Measurements from ENCODE around the gene ANXA1.

ANXA1 gene

DNA sequence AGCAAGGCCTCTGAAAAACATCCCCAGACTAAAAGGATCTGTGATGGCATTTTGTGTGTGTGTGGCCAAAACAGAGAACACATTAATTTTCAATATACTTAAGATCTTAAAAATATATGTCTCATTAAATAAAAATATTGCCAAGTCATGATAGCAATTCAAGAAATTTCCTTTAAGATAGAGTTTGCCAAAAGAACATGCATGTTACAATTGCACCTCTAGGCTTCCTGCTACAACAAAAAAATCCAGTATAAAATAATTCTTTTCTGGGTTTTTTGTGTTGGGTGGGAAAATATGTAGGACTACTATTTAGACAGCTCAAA lies 5.2 kb downstream of the ANXA1 start:
- Histone ChIP-seq H3K18ac (ENCODE audit: low read length) (no peak overlapping the region), H3K27ac (ENCODE audit: low read depth, low read length) (no peak overlapping the region), H3K23ac (ENCODE audit: low read length) (no peak overlapping the region), H3K4me2 (ENCODE audit: low read length) (no peak overlapping the region), H3K79me2 (ENCODE audit: control insufficient read depth, insufficient read depth, low read length, poor library complexity) (peaks cover 6% of the 10 kb centered on the region), H3K14ac (ENCODE audit: low read length) (no peak overlapping the region), H2BK5ac (ENCODE audit: low read depth, low read length, poor library complexity) (no peak overlapping the region), H4K91ac (ENCODE audit: low read depth, low read length) (no peak overlapping the region), H4K8ac (ENCODE audit: low read depth, low read length) (no peak overlapping the region), H4K12ac (ENCODE audit: low read depth, low read length) (no peak overlapping the region), H3K4ac (ENCODE audit: low read depth, low read length) (no peak overlapping the region), H3K4me1 (ENCODE audit: control insufficient read depth in 1 of 2, insufficient read depth in 2 of 2, low read length in 2 of 2) (peaks cover 0 to 5% of the 10 kb centered on the region in 2 experiments), H2AFZ (ENCODE audit: insufficient read depth, low read length, poor library complexity) (no peak overlapping the region), H2AK5ac (ENCODE audit: low read length) (no peak overlapping the region), H3K36me3 (ENCODE audit: control insufficient read depth in 1 of 2, insufficient read depth in 2 of 2, low read length in 2 of 2) (peaks cover 7 to 14% of the 10 kb centered on the region in 2 experiments), H3K27me3 (ENCODE audit: insufficient read depth, low read length) (no peaks in the 10 kb centered on the region), H3K4me3 (ENCODE audit: low read depth, low read length) (no peak overlapping the region), H3K9ac (ENCODE audit: low read length) (no peak overlapping the region), H3K9me3 (ENCODE audit: insufficient read depth, low read depth, low read length) (no peaks in the 10 kb centered on the region), H3K79me1 (ENCODE audit: low read length) (peaks cover 3% of the 10 kb centered on the region), H2BK120ac (ENCODE audit: insufficient read depth, low read length, poor library complexity) (no peak overlapping the region), H2BK12ac (ENCODE audit: low read length) (no peak overlapping the region)
- DNase-seq: no peak

DNA sequence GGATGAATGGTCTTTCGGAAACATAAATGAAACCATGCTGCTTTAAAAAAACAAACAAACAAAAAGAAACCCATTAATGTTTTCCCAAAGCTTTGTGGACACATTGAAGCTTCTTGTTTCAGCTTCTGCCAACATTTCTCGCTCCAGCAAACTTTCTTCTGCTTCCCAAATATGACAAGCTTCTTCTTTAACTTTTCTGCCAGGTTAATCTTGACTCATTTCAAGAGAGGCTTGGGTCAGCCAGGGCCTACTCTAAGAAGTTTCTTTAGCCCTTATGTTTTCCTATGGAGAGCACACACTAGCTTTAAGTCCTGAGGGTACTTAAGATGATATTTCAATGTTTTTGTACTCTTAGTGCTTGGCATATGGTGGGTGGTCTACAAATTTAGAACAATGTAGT lies 6.1 kb downstream of the ANXA1 start:
- Histone ChIP-seq H4K91ac (ENCODE audit: low read depth, low read length) (no peak overlapping the region), H3K36me3 (ENCODE audit: control insufficient read depth in 1 of 2, insufficient read depth in 2 of 2, low read length in 2 of 2) (peaks cover 7 to 17% of the 10 kb centered on the region in 2 experiments), H2BK5ac (ENCODE audit: low read depth, low read length, poor library complexity) (no peak overlapping the region), H3K79me1 (ENCODE audit: low read length) (peaks cover 3% of the 10 kb centered on the region), H3K4me1 (ENCODE audit: control insufficient read depth in 1 of 2, insufficient read depth in 2 of 2, low read length in 2 of 2) (peaks cover 0 to 5% of the 10 kb centered on the region in 2 experiments), H3K79me2 (ENCODE audit: control insufficient read depth, insufficient read depth, low read length, poor library complexity) (peaks cover 5% of the 10 kb centered on the region), H3K27me3 (ENCODE audit: insufficient read depth, low read length) (no peaks in the 10 kb centered on the region), H3K23ac (ENCODE audit: low read length) (no peak overlapping the region), H2BK12ac (ENCODE audit: low read length) (no peak overlapping the region), H3K18ac (ENCODE audit: low read length) (no peak overlapping the region), H2AK5ac (ENCODE audit: low read length) (no peak overlapping the region), H3K14ac (ENCODE audit: low read length) (no peak overlapping the region), H3K4me3 (ENCODE audit: low read depth, low read length) (no peak overlapping the region), H3K4me2 (ENCODE audit: low read length) (no peak overlapping the region), H2AFZ (ENCODE audit: insufficient read depth, low read length, poor library complexity) (no peak overlapping the region), H3K9me3 (ENCODE audit: insufficient read depth, low read depth, low read length) (no peaks in the 10 kb centered on the region), H4K8ac (ENCODE audit: low read depth, low read length) (no peak overlapping the region), H4K12ac (ENCODE audit: low read depth, low read length) (no peak overlapping the region), H2BK120ac (ENCODE audit: insufficient read depth, low read length, poor library complexity) (no peak overlapping the region), H3K27ac (ENCODE audit: low read depth, low read length) (no peak overlapping the region), H3K9ac (ENCODE audit: low read length) (no peak overlapping the region), H3K4ac (ENCODE audit: low read depth, low read length) (no peak overlapping the region)
- WGBS (ENCODE audit: extremely low coverage, insufficient coverage, insufficient read length): no CpG with 5 or more reads among the region's 2 CpGs
- DNase-seq: peak in 1 of 2 donors; percentile 26

- no CpG with 5 or more reads among the region's 6 CpGs for WGBS (ENCODE audit: extremely low coverage, insufficient coverage, insufficient read length)
Observed at GRCh38 chr9:73158723-73159122, 7.1 kb downstream of the ANXA1 start.

DNA sequence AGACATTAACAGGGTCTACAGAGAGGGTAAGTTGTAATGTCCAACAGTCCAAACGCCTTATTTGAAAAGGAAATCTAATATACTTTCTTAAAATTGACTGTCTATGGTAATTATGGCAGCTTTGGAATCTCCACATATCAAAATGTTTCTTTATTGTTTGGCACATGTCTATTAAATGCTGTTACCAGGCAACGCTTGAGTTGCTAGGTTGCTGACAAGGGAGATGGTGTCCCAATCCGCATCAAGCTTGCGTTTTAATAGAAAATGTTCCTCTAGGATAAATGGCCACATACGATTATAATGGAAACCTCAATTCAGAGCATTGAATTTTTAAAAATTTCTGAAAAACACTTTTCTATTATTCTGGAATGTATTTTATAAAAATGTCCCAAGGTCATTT lies 9.2 kb downstream of the ANXA1 start:
- no peak overlapping the region for H3K4me2 ChIP-seq (ENCODE audit: low read length)
- no peak overlapping the region for H3K4me3 ChIP-seq (ENCODE audit: low read depth, low read length)
- no peaks in the 10 kb centered on the region for H3K9me3 ChIP-seq (ENCODE audit: insufficient read depth, low read depth, low read length)
- no peak overlapping the region for H2AK5ac ChIP-seq (ENCODE audit: low read length)
- no peaks in the 10 kb centered on the region for H3K79me2 ChIP-seq (ENCODE audit: control insufficient read depth, insufficient read depth, low read length, poor library complexity)
- no peak overlapping the region for H2BK120ac ChIP-seq (ENCODE audit: insufficient read depth, low read length, poor library complexity)
- H2BK12ac ChIP-seq (ENCODE audit: low read length): no peak overlapping the region
- H3K23ac ChIP-seq (ENCODE audit: low read length): no peak overlapping the region
- H3K79me1 ChIP-seq (ENCODE audit: low read length): no peaks in the 10 kb centered on the region
- no peaks in the 10 kb centered on the region for H3K27me3 ChIP-seq (ENCODE audit: insufficient read depth, low read length)
- H4K12ac ChIP-seq (ENCODE audit: low read depth, low read length): no peak overlapping the region
- no peak overlapping the region for H3K14ac ChIP-seq (ENCODE audit: low read length)
- H3K9ac ChIP-seq (ENCODE audit: low read length): no peak overlapping the region
- H4K91ac ChIP-seq (ENCODE audit: low read depth, low read length): no peak overlapping the region
- no peak overlapping the region for H3K27ac ChIP-seq (ENCODE audit: low read depth, low read length)
- H2BK5ac ChIP-seq (ENCODE audit: low read depth, low read length, poor library complexity): no peak overlapping the region
- no CpG with 5 or more reads among the region's 5 CpGs for WGBS (ENCODE audit: extremely low coverage, insufficient coverage, insufficient read length)
- peaks cover 7 to 26% of the 10 kb centered on the region in 2 experiments for H3K36me3 ChIP-seq (ENCODE audit: control insufficient read depth in 1 of 2, insufficient read depth in 2 of 2, low read length in 2 of 2)
- no peak overlapping the region for H2AFZ ChIP-seq (ENCODE audit: insufficient read depth, low read length, poor library complexity)
- DNase-seq: peak in 1 of 2 donors; percentile 32
- no peaks in the 10 kb centered on the region for H3K4me1 ChIP-seq (ENCODE audit: control insufficient read depth in 1 of 2, insufficient read depth in 2 of 2, low read length in 2 of 2)
- H3K18ac ChIP-seq (ENCODE audit: low read length): no peak overlapping the region
- H4K8ac ChIP-seq (ENCODE audit: low read depth, low read length): no peak overlapping the region
- H3K4ac ChIP-seq (ENCODE audit: low read depth, low read length): no peak overlapping the region

More at GRCh38 chr9:73158723-73159122, 7.1 kb downstream of the ANXA1 start:
- Histone ChIP-seq H3K14ac (ENCODE audit: low read length) (no peak overlapping the region), H2AK5ac (ENCODE audit: low read length) (no peak overlapping the region), H3K36me3 (ENCODE audit: control insufficient read depth in 1 of 2, insufficient read depth in 2 of 2, low read length in 2 of 2) (peaks cover 10 to 22% of the 10 kb centered on the region in 2 experiments), H3K9me3 (ENCODE audit: insufficient read depth, low read depth, low read length) (no peaks in the 10 kb centered on the region), H3K9ac (ENCODE audit: low read length) (no peak overlapping the region), H3K27me3 (ENCODE audit: insufficient read depth, low read length) (no peaks in the 10 kb centered on the region), H3K4ac (ENCODE audit: low read depth, low read length) (no peak overlapping the region), H4K8ac (ENCODE audit: low read depth, low read length) (no peak overlapping the region), H3K4me3 (ENCODE audit: low read depth, low read length) (no peak overlapping the region), H2BK120ac (ENCODE audit: insufficient read depth, low read length, poor library complexity) (no peak overlapping the region), H2BK12ac (ENCODE audit: low read length) (no peak overlapping the region), H4K91ac (ENCODE audit: low read depth, low read length) (no peak overlapping the region), H3K4me2 (ENCODE audit: low read length) (no peak overlapping the region), H3K23ac (ENCODE audit: low read length) (no peak overlapping the region), H3K79me1 (ENCODE audit: low read length) (peaks cover 1% of the 10 kb centered on the region), H3K18ac (ENCODE audit: low read length) (no peak overlapping the region), H2AFZ (ENCODE audit: insufficient read depth, low read length, poor library complexity) (no peak overlapping the region), H3K4me1 (ENCODE audit: control insufficient read depth in 1 of 2, insufficient read depth in 2 of 2, low read length in 2 of 2) (peaks cover 0 to 5% of the 10 kb centered on the region in 2 experiments), H3K27ac (ENCODE audit: low read depth, low read length) (no peak overlapping the region), H2BK5ac (ENCODE audit: low read depth, low read length, poor library complexity) (no peak overlapping the region), H4K12ac (ENCODE audit: low read depth, low read length) (no peak overlapping the region), H3K79me2 (ENCODE audit: control insufficient read depth, insufficient read depth, low read length, poor library complexity) (peaks cover 4% of the 10 kb centered on the region)
- DNase-seq: peak in 1 of 2 donors; percentile 14

All from trophoblast cell (in vitro differentiated cells and primary cell).